NCI-H2107 treated with DMSO at 0.1 percent for 48 hours (cell line): Measurements from ENCODE around the gene SUPT7L.
"Not testable (repeated sequence)": the region's sequence is repeated elsewhere in the genome, so short reads cannot be mapped to it uniquely, and the experiment has no call there.

Experiments used
- DNase-seq: peaks from one replicate; lab custom pipeline; 2025; ENCODE audit not compliant: unreplicated experiment; lab: John Stamatoyannopoulos, UW

SUPT7L gene

GRCh38 chr2:27640722-27641245, 22.6 kb downstream of the SUPT7L start:
- DNase-seq, result no peak

GRCh38 chr2:27638709-27639108, 24.7 kb downstream of the SUPT7L start:
- DNase-seq, result no peak

GRCh38 chr2:27638037-27638637, 25.3 kb downstream of the SUPT7L start:
- no peak for DNase-seq

- DNase-seq, result no peak
These were observed 26.6 kb downstream of the SUPT7L start for GRCh38 chr2:27636766-27637165.

GRCh38 chr2:27634291-27634690, 29.1 kb downstream of the SUPT7L start:
- no peak for DNase-seq

- DNase-seq, result not testable (repeated sequence)
These were observed 33.2 kb downstream of the SUPT7L start for GRCh38 chr2:27630257-27630656.

GRCh38 chr2:27628767-27629709, 34.4 kb downstream of the SUPT7L start, which contains the start of the genes CCDC121 and GPN1:
TSS of gene CCDC121 (minus strand) at chr2:27629012. CDS start at chr2:27627799, 1,213 bp downstream.
TSS of gene GPN1 (plus strand) at chr2:27629050. CDS start at chr2:27629059, 9 bp downstream.
- peak; percentile 64 for DNase-seq

GRCh38 chr2:27627963-27628766, 35.2 kb downstream of the SUPT7L start:
- DNase-seq, result no peak

GRCh38 chr2:27626921-27627320, 36.5 kb downstream of the SUPT7L start:
- not testable (repeated sequence) for DNase-seq

GRCh38 chr2:27626323-27626722, 37.1 kb downstream of the SUPT7L start:
- not testable (repeated sequence) for DNase-seq

GRCh38 chr2:27624943-27625342, 38.5 kb downstream of the SUPT7L start:
- DNase-seq, result no peak

- no peak for DNase-seq
These were observed 40.5 kb downstream of the SUPT7L start for GRCh38 chr2:27622921-27623384.

GRCh38 chr2:27621524-27621923, 41.9 kb downstream of the SUPT7L start:
- DNase-seq, result no peak

GRCh38 chr2:27615316-27615715, 48.1 kb downstream of the SUPT7L start:
- no peak for DNase-seq

GRCh38 chr2:27613985-27614384, 49.4 kb downstream of the SUPT7L start:
- no peak for DNase-seq

- no peak for DNase-seq
These were observed 56.8 kb downstream of the SUPT7L start for GRCh38 chr2:27606611-27607010.
